ENCODE data around the gene INTS3. TPM values are rescaled to one million over a fixed set of nuclear protein-coding genes. Genes with fewer than 3 reads are reported as not detected.

The INTS3 gene
- total RNA-seq, 1 donor from 2014 or later: 56.7 TPM

GRCh38 chr1:153793973-153794615 is 66.2 kb downstream of the INTS3 start:
- H3K4me3 Mint-ChIP-seq (ENCODE audit: unreplicated experiment): no peak overlapping the region
- H3K27me3 Mint-ChIP-seq (ENCODE audit: unreplicated experiment): peaks cover 13% of the 10 kb centered on the region
- peaks cover 16% of the 10 kb centered on the region for H3K9me3 Mint-ChIP-seq (ENCODE audit: unreplicated experiment)
- peaks cover 21% of the 10 kb centered on the region for H3K4me1 Mint-ChIP-seq (ENCODE audit: low read depth, unreplicated experiment)
- no peaks in the 10 kb centered on the region for H3K36me3 Mint-ChIP-seq (ENCODE audit: unreplicated experiment)
- TF ChIP-seq CTCF (IDR thresholded peaks at IDR 0.05; ENCODE audit: partially characterized antibody, unreplicated experiment): no peak
- peak overlapping the region; percentile 97 for H3K27ac Mint-ChIP-seq (ENCODE audit: unreplicated experiment)
- DNase-seq: no peak

GRCh38 chr1:153794624-153795329 is 66.9 kb downstream of the INTS3 start:
- H3K27me3 Mint-ChIP-seq (ENCODE audit: unreplicated experiment): peaks cover 13% of the 10 kb centered on the region
- no peaks in the 10 kb centered on the region for H3K36me3 Mint-ChIP-seq (ENCODE audit: unreplicated experiment)
- DNase-seq: peak; percentile 89
- TF ChIP-seq CTCF (IDR thresholded peaks at IDR 0.05; ENCODE audit: partially characterized antibody, unreplicated experiment): no peak
- peaks cover 16% of the 10 kb centered on the region for H3K9me3 Mint-ChIP-seq (ENCODE audit: unreplicated experiment)
- peak overlapping the region; percentile 66 for H3K4me3 Mint-ChIP-seq (ENCODE audit: unreplicated experiment)
- H3K4me1 Mint-ChIP-seq (ENCODE audit: low read depth, unreplicated experiment): peaks cover 21% of the 10 kb centered on the region
- peak overlapping the region; percentile 97 for H3K27ac Mint-ChIP-seq (ENCODE audit: unreplicated experiment)

GRCh38 chr1:153795330-153795837 is 67.5 kb downstream of the INTS3 start:
- peaks cover 16% of the 10 kb centered on the region for H3K9me3 Mint-ChIP-seq (ENCODE audit: unreplicated experiment)

GRCh38 chr1:153795934-153796785 is 68.3 kb downstream of the INTS3 start:
- Mint-ChIP-seq H3K4me1 (ENCODE audit: low read depth, unreplicated experiment) (peaks cover 14% of the 10 kb centered on the region), H3K4me3 (ENCODE audit: unreplicated experiment) (peak overlapping the region; percentile 59), H3K9me3 (ENCODE audit: unreplicated experiment) (peaks cover 16% of the 10 kb centered on the region), H3K27ac (ENCODE audit: unreplicated experiment) (peak overlapping the region; percentile 62), H3K27me3 (ENCODE audit: unreplicated experiment) (peaks cover 18% of the 10 kb centered on the region), H3K36me3 (ENCODE audit: unreplicated experiment) (no peaks in the 10 kb centered on the region)
- DNase-seq: no peak
- no peak for TF ChIP-seq CTCF (IDR thresholded peaks at IDR 0.05; ENCODE audit: partially characterized antibody, unreplicated experiment)

More at GRCh38 chr1:153795330-153795837, 67.5 kb downstream of the INTS3 start:
- Mint-ChIP-seq H3K27ac (ENCODE audit: unreplicated experiment) (peak overlapping the region; percentile 97), H3K4me1 (ENCODE audit: low read depth, unreplicated experiment) (peaks cover 15% of the 10 kb centered on the region), H3K36me3 (ENCODE audit: unreplicated experiment) (no peaks in the 10 kb centered on the region), H3K27me3 (ENCODE audit: unreplicated experiment) (peaks cover 16% of the 10 kb centered on the region), H3K4me3 (ENCODE audit: unreplicated experiment) (peak overlapping the region; percentile 6)
- no peak for TF ChIP-seq CTCF (IDR thresholded peaks at IDR 0.05; ENCODE audit: partially characterized antibody, unreplicated experiment)
- DNase-seq: no peak
